GM12878 (cell line): ENCODE results near the gene AKAP13. TPM values are rescaled to one million over a fixed set of nuclear protein-coding genes. Genes with fewer than 3 reads are reported as not detected.

Experiments used
- ATF2 ChIP-seq: IDR thresholded peaks from 2 replicates; pipeline ENCODE4 v1.6.1; 2012; ENCODE audit warnings: low read length, inconsistent platforms
- BCL11A ChIP-seq: IDR thresholded peaks from 2 replicates; pipeline ENCODE4 v1.6.1; 2011; ENCODE audit warnings: low read depth, low read length
- CHD2 ChIP-seq: IDR thresholded peaks from 2 replicates; pipeline ENCODE4 v1.6.1; 2011; ENCODE audit warnings: low read depth, low read length, improper control_type of control experiment, borderline replicate concordance
- EGR1 ChIP-seq, 2 experiments: IDR thresholded peaks; 1 replicate in 1 of 2; 2 replicates in 1 of 2; pipeline ENCODE4 v1.6.1; 2011 to 2012; ENCODE audit warnings: low read depth in 2 of 2, low read length in 2 of 2, borderline replicate concordance in 1 of 2, mild to moderate bottlenecking in 1 of 2, moderate library complexity in 1 of 2
- HDAC2 ChIP-seq: fragments of 200-600 bp; sonication (generic); IDR thresholded peaks from 2 replicates; pipeline ENCODE4 v1.6.1; 2017
- HDGF ChIP-seq: fragments of 450-650 bp; IDR thresholded peaks from 2 replicates; pipeline ENCODE4 v1.6.1; 2016; ENCODE audit warnings: antibody characterized with exemption
- IKZF1 ChIP-seq: fragments of 450-650 bp; conservative IDR thresholded peaks from 2 replicates; pipeline ENCODE4 v1.6.1; 2017; ENCODE audit warnings: antibody characterized with exemption, mild to moderate bottlenecking
- KLF5 ChIP-seq: fragments of 450-650 bp; IDR thresholded peaks from 2 replicates; pipeline ENCODE4 v1.6.1; 2014; ENCODE audit warnings: mild to moderate bottlenecking; ENCODE audit not compliant: partially characterized antibody
- MEF2B ChIP-seq: fragments of 450-650 bp; IDR thresholded peaks from 2 replicates; pipeline ENCODE4 v1.6.1; 2018; ENCODE audit warnings: mild to moderate bottlenecking, moderate library complexity; ENCODE audit not compliant: partially characterized antibody, poor library complexity, severe bottlenecking
- MTA2 ChIP-seq: fragments of 450-650 bp; IDR thresholded peaks from 2 replicates; pipeline ENCODE4 v1.6.1; 2016; ENCODE audit warnings: low read depth, mild to moderate bottlenecking, moderate library complexity
- MYB ChIP-seq: fragments of 150-350 bp; IDR thresholded peaks from 2 replicates; pipeline ENCODE4 v1.6.1; 2014; ENCODE audit warnings: mild to moderate bottlenecking, low read depth, low read length, borderline replicate concordance
- MYC ChIP-seq: IDR thresholded peaks from 2 replicates; pipeline ENCODE4 v1.6.1; 2011; ENCODE audit warnings: mild to moderate bottlenecking, low read length, moderate library complexity, inconsistent platforms; ENCODE audit not compliant: insufficient read depth, insufficient replicate concordance, insufficient read length, severe bottlenecking
- NFIC ChIP-seq: IDR thresholded peaks from 2 replicates; pipeline ENCODE4 v1.6.1; 2012; ENCODE audit warnings: low read depth, mild to moderate bottlenecking, inconsistent platforms, low read length, moderate library complexity
- NFXL1 ChIP-seq: fragments of 450-650 bp; IDR thresholded peaks from 2 replicates; pipeline ENCODE4 v1.6.1; 2017; ENCODE audit warnings: antibody characterized with exemption, mild to moderate bottlenecking, borderline replicate concordance
- NKRF ChIP-seq: fragments of 450-650 bp; conservative IDR thresholded peaks from 2 replicates; pipeline ENCODE4 v1.6.1; 2017; ENCODE audit warnings: mild to moderate bottlenecking, moderate library complexity
- PML ChIP-seq: IDR thresholded peaks from 2 replicates; pipeline ENCODE4 v1.6.1; 2012; ENCODE audit warnings: low read length, inconsistent platforms
- POLR2A ChIP-seq: IDR thresholded peaks from 2 replicates; pipeline ENCODE4 v1.6.1; 2011; ENCODE audit warnings: low read depth, mild to moderate bottlenecking, low read length
- RB1 ChIP-seq: fragments of 450-650 bp; formaldehyde crosslinking; IDR thresholded peaks from 2 replicates; pipeline ENCODE4 v1.6.1; 2017; ENCODE audit warnings: mild to moderate bottlenecking, borderline replicate concordance
- RELA ChIP-seq: fragments of 450-650 bp; IDR thresholded peaks from 2 replicates; pipeline ENCODE4 v1.8.0; 2014; ENCODE audit warnings: borderline replicate concordance; ENCODE audit not compliant: partially characterized antibody
- SIN3A ChIP-seq: IDR thresholded peaks from 2 replicates; pipeline ENCODE4 v1.6.1; 2012; ENCODE audit warnings: low read depth, low read length, improper control_type of control experiment
- SREBF1 ChIP-seq: IDR thresholded peaks from 2 replicates; pipeline ENCODE4 v1.6.1; 2012; ENCODE audit warnings: mild to moderate bottlenecking, low read length
- TCF12 ChIP-seq: IDR thresholded peaks from 2 replicates; pipeline ENCODE4 v1.6.1; 2011; ENCODE audit warnings: low read depth, mild to moderate bottlenecking, low read length
- WRNIP1 ChIP-seq: IDR thresholded peaks from 2 replicates; pipeline ENCODE4 v1.6.1; 2011; ENCODE audit warnings: low read depth, low read length, improper control_type of control experiment, borderline replicate concordance
- ZNF622 ChIP-seq: fragments of 450-650 bp; IDR thresholded peaks from 2 replicates; pipeline ENCODE4 v1.6.1; 2017; ENCODE audit warnings: mild to moderate bottlenecking, inconsistent platforms
- ZSCAN29 ChIP-seq: fragments of 450-650 bp; IDR thresholded peaks from 2 replicates; pipeline ENCODE4 v1.6.1; 2017; ENCODE audit warnings: mild to moderate bottlenecking, moderate library complexity
- ZZZ3 ChIP-seq: IDR thresholded peaks from 2 replicates; pipeline ENCODE4 v1.6.1; 2011; ENCODE audit warnings: low read depth; ENCODE audit not compliant: control insufficient read depth, insufficient read length
- polyA plus RNA-seq, 11 experiments: library from polyadenylated mRNA; depleted of rRNA in 4 of 11; unstranded in 6 of 11; stranded (reverse) in 5 of 11; fragments of >200 nt; fragmentation: Nextera tagmentation in 4 of 11; fragmentation: Illumina TruSeq in 1 of 11; extraction: Ambion mirVana in 4 of 11; extraction: Trizol in 1 of 11; gene quantifications; 1 replicate in 1 of 11; 2 replicates in 10 of 11; pipeline versions ENCODE4 v1.2.1 to v1.2.3, GENCODE V29; 2011 to 2016; ENCODE audit warnings: inconsistent platforms in 2 of 11, missing spikeins in 2 of 11, low read depth in 1 of 11
- total RNA-seq, 4 experiments: library from RNA; depleted of rRNA in 3 of 4; stranded (reverse); fragments of >200 nt in 3 of 4; fragmentation: Illumina TruSeq in 1 of 4; extraction: Trizol in 1 of 4; gene quantifications; 2 replicates each; pipeline versions ENCODE4 v1.2.1 to v1.2.3, GENCODE V29; 2013 to 2021
- TF ChIP-seq, protein P1 (sequence below): fragments of 450-650 bp; formaldehyde crosslinking; IDR thresholded peaks from 2 replicates; pipeline ENCODE4 v1.4.0; 2022; ENCODE audit warnings: mild to moderate bottlenecking, moderate library complexity

AKAP13 gene
- total and polyA plus RNA-seq, 10 of the 15 experiments (the other 5 are each of a cell fraction or from before 2014, with no cell fraction given): 14.4 to 74.9 (median 55.1) TPM

GRCh38 chr15:85710340-85710842 is 330.0 kb downstream of the AKAP13 start (continued):
- no peak for TF ChIP-seq NKRF
- TF ChIP-seq MEF2B: peak; percentile 83
- no peak for TF ChIP-seq RB1
- no peak for TF ChIP-seq SREBF1
- peak; percentile 77 for TF ChIP-seq IKZF1
- no peak for TF ChIP-seq MYB
- TF ChIP-seq, protein P1, sequence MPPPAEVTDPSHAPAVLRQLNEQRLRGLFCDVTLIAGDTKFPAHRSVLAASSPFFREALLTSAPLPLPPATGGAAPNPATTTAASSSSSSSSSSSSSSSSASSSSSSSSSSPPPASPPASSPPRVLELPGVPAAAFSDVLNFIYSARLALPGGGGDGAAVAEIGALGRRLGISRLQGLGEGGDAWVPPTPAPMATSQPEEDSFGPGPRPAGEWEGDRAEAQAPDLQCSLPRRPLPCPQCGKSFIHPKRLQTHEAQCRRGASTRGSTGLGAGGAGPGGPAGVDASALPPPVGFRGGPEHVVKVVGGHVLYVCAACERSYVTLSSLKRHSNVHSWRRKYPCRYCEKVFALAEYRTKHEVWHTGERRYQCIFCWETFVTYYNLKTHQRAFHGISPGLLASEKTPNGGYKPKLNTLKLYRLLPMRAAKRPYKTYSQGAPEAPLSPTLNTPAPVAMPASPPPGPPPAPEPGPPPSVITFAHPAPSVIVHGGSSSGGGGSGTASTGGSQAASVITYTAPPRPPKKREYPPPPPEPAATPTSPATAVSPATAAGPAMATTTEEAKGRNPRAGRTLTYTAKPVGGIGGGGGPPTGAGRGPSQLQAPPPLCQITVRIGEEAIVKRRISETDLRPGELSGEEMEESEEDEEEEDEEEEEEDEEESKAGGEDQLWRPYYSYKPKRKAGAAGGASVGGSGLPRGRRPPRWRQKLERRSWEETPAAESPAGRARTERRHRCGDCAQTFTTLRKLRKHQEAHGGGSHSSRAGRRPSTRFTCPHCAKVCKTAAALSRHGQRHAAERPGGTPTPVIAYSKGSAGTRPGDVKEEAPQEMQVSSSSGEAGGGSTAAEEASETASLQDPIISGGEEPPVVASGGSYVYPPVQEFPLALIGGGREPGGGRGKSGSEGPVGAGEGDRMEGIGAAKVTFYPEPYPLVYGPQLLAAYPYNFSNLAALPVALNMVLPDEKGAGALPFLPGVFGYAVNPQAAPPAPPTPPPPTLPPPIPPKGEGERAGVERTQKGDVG (CRISPR knock-in tag): no peak
- no peak for TF ChIP-seq KLF5
- TF ChIP-seq NFXL1: no peak
- TF ChIP-seq WRNIP1: no peak
- peak; percentile 97 for TF ChIP-seq BCL11A
- TF ChIP-seq PML: peak; percentile 78; the same call in 1 of the 2 replicates
- no peak for TF ChIP-seq SIN3A
- peak; percentile 99 for TF ChIP-seq NFIC
- TF ChIP-seq ZSCAN29: no peak
- TF ChIP-seq CHD2: no peak
- peak; percentile 99 for TF ChIP-seq ATF2
- no peak for TF ChIP-seq HDAC2
- TF ChIP-seq RELA: peak; percentile 8
- no peak for TF ChIP-seq ZNF622
- TF ChIP-seq HDGF: peak; percentile 90
- TF ChIP-seq MTA2: peak; percentile 83
- no peak; the same call in 1 of the 2 replicates for TF ChIP-seq TCF12
- no peak for TF ChIP-seq EGR1 (IDR thresholded peaks at IDR 0.05; ENCODE audit: borderline replicate concordance in 1 of 2, low read depth in 2 of 2, low read length in 2 of 2)
- TF ChIP-seq POLR2A: peak; percentile 69; the same call in 1 of the 2 replicates
- TF ChIP-seq ZZZ3: no peak
- no peak for TF ChIP-seq MYC
